Osteocyte (in vitro differentiated cells): Measurements from ENCODE around the gene CACNA1C. TPM values are rescaled to one million over a fixed set of nuclear protein-coding genes. Genes with fewer than 3 reads are reported as not detected.

Source experiments
- DNase-seq: peaks from one replicate; pipeline ENCODE4 v3.0.0; 2021; ENCODE audit warnings: mixed read lengths; ENCODE audit not compliant: unreplicated experiment; ENCODE audit errors: extremely low spot score
- H3K27ac Mint-ChIP-seq: one replicate; pipeline ENCODE4 v1.8.0; 2021; ENCODE audit warnings: mild to moderate bottlenecking, mixed read lengths; ENCODE audit not compliant: unreplicated experiment
- H3K27me3 Mint-ChIP-seq: one replicate; pipeline ENCODE4 v1.8.0; 2021; ENCODE audit warnings: mixed read lengths; ENCODE audit not compliant: unreplicated experiment
- H3K36me3 Mint-ChIP-seq: one replicate; pipeline ENCODE4 v1.8.0; 2021; ENCODE audit warnings: mixed read lengths; ENCODE audit not compliant: unreplicated experiment
- H3K4me1 Mint-ChIP-seq: one replicate; pipeline ENCODE4 v1.8.0; 2021; ENCODE audit warnings: mixed read lengths; ENCODE audit not compliant: unreplicated experiment
- H3K4me3 Mint-ChIP-seq: one replicate; pipeline ENCODE4 v1.8.0; 2021; ENCODE audit warnings: mild to moderate bottlenecking, moderate library complexity, mixed read lengths; ENCODE audit not compliant: unreplicated experiment
- H3K9me3 Mint-ChIP-seq: one replicate; pipeline ENCODE4 v1.8.0; 2021; ENCODE audit warnings: mixed read lengths; ENCODE audit not compliant: unreplicated experiment
- total RNA-seq: library from RNA; stranded (reverse); gene quantifications from 2 replicates; pipeline ENCODE4 v1.2.1, GENCODE V29; 2021
- TF ChIP-seq, protein P1 (sequence below): fragments of 200-600 bp; sonication (generic); IDR thresholded peaks from 2 replicates; pipeline ENCODE4 v1.5.0; 2021; ENCODE audit warnings: antibody characterized with exemption, mild to moderate bottlenecking, moderate library complexity

Gene CACNA1C
- total RNA-seq, 1 donor from 2014 or later: 67.4 TPM

DNA sequence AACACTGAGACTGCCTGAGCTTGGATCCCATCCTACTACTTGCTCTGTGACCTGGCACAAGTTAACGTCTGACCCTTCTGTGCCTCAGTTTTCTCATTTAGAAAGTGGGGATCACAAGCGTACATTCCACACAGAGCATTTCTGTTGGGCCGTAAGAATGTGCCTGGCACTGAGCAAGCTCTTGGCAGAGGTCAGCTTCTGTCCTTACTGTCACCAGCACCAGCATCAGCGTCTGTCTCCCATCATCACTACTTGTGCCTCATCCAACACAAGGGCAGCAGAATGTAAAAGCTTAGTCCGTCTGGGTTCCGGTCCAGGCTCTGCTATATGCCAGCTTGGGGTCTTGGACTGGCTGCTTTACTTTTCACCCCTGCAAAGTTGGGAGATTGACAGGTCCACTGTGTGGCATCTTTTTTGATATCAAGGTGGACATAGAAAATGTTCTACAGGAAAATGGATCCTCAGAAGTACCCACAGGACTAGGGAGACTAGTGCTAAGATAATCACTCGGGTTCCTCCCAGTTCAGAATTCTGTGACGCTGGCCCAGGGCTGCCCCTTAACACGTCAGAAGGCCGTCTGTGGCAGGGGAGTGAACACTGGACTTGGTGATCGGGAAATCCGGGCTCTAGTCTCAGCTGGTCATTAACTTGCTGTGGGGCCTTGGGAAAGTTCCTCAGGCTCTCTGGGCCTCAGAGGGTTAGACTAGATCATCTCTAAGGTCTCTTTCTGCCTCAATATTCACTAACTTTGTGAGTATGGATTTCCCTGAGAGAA, 65.9 kb downstream of the CACNA1C start:
- H3K4me1 Mint-ChIP-seq: peaks cover 36% of the 10 kb centered on the region
- H3K36me3 Mint-ChIP-seq: peaks cover 36% of the 10 kb centered on the region
- no peak for DNase-seq
- no peak overlapping the region for H3K4me3 Mint-ChIP-seq
- no peaks in the 10 kb centered on the region for H3K27me3 Mint-ChIP-seq
- TF ChIP-seq, protein P1, sequence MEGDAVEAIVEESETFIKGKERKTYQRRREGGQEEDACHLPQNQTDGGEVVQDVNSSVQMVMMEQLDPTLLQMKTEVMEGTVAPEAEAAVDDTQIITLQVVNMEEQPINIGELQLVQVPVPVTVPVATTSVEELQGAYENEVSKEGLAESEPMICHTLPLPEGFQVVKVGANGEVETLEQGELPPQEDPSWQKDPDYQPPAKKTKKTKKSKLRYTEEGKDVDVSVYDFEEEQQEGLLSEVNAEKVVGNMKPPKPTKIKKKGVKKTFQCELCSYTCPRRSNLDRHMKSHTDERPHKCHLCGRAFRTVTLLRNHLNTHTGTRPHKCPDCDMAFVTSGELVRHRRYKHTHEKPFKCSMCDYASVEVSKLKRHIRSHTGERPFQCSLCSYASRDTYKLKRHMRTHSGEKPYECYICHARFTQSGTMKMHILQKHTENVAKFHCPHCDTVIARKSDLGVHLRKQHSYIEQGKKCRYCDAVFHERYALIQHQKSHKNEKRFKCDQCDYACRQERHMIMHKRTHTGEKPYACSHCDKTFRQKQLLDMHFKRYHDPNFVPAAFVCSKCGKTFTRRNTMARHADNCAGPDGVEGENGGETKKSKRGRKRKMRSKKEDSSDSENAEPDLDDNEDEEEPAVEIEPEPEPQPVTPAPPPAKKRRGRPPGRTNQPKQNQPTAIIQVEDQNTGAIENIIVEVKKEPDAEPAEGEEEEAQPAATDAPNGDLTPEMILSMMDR: no peak
- no peaks in the 10 kb centered on the region for H3K9me3 Mint-ChIP-seq
- H3K27ac Mint-ChIP-seq: no peak overlapping the region

DNA sequence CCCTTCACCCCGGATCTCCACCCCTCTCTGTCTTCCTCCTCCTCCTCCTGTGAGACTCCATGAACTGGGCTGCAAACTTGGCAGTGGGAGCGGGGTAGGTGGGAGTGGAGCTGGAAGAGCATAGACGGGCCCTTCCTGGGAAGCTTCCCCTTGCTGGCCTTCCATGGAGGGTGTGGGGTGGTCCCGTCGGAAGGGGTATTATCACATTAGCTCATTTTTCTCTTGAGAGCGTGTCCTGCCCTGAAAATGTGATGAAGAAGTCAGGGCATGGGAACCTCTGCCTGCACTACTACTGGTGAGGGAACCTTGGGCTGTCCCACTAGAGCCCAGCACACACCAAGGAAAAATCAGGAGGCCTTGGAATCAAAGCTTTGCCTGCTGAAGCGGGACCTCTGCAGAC, 66.5 kb downstream of the CACNA1C start:
- DNase-seq: no peak

DNA sequence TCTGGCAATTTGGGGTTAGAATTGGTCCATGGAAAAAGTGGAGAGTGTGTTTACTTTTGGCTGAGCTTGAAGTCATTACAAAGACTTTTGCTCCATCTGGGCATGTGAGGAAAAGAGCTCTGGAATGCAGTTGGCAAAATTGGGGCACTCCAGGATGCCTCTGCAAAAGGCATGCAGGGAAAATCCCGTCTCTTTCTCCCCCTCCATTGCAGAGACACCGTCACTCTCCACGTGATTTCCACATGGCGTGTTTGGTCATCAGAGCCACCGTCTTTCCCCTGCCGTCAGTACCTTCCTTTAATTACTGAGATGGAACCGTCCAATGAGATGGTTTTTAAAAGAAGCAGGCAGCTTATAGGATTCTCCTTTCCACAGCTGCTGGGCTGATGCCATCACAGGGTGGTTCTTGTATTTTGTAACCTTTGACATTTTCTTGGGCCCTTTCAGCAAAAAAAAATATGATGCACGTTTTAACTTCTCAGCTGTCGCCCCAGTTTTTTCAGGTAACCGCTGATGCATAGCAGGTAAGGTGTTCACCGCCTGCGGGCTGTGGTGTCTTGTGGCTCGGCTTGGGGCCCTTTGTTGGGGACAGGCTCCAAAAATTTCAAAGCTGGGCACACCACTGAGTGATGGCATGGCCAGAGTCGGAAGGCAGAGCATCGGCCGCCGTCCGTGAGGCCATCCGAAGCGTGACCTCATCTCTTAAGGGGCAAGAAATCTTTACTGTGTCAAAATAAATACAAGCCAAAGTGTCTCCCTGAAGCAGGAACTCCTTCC, 68.4 kb downstream of the CACNA1C start:
- no peak for DNase-seq
- H3K27ac Mint-ChIP-seq: no peak overlapping the region
- H3K4me3 Mint-ChIP-seq: no peak overlapping the region
- TF ChIP-seq, protein P1: no peak
- peaks cover 42% of the 10 kb centered on the region for H3K4me1 Mint-ChIP-seq
- H3K9me3 Mint-ChIP-seq: no peaks in the 10 kb centered on the region
- no peaks in the 10 kb centered on the region for H3K27me3 Mint-ChIP-seq
- peaks cover 45% of the 10 kb centered on the region for H3K36me3 Mint-ChIP-seq

More for the DNA sequence above, 66.5 kb downstream of the CACNA1C start:
- TF ChIP-seq, protein P1: no peak
- Mint-ChIP-seq H3K36me3 (peaks cover 38% of the 10 kb centered on the region), H3K4me3 (no peak overlapping the region), H3K9me3 (no peaks in the 10 kb centered on the region), H3K4me1 (peaks cover 36% of the 10 kb centered on the region), H3K27ac (peak overlapping the region; percentile 43), H3K27me3 (no peaks in the 10 kb centered on the region)

DNA sequence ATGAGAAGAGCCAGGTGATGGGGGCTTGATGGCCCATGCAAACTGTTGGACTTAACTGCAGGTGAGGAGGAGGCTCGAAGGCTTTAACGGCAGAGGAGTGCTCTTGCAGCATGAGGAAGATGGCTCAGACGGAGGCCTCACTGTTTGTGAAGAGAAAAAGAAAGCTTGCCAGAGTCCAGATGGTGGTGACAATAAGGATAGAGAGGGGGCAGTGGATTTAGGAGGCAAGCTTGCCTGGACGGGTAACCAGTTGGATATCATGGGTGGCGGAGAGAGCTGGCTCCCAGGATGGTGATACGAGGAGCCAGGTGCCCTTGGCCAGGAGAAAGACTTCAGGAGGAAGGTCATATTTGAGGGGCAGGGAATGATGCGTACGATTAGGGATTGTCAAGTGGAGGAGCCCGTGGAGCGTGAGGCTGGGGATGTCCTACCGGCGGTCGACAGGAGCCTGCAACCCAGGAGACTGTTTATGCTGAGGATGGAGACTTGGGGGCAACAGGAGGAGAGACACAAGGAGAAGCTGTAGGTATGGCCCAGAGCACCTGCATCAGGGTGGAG, 71.8 kb downstream of the CACNA1C start:
- H3K9me3 Mint-ChIP-seq: no peaks in the 10 kb centered on the region
- peaks cover 42% of the 10 kb centered on the region for H3K36me3 Mint-ChIP-seq
- peak overlapping the region; percentile 9 for H3K27ac Mint-ChIP-seq
- no peak overlapping the region for H3K4me3 Mint-ChIP-seq
- DNase-seq: no peak
- H3K4me1 Mint-ChIP-seq: peaks cover 59% of the 10 kb centered on the region
- H3K27me3 Mint-ChIP-seq: no peaks in the 10 kb centered on the region
- TF ChIP-seq, protein P1: no peak
